SJSA1 (cell line): ENCODE data around the gene DNAJB7. TPM values are rescaled to one million over a fixed set of nuclear protein-coding genes. Genes with fewer than 3 reads are reported as not detected.
"Not testable (repeated sequence)": the region's sequence is repeated elsewhere in the genome, so short reads cannot be mapped to it uniquely, and the experiment has no call there.

ENCODE experiments used
- DNase-seq, 2 experiments: peaks; one replicate each; pipeline ENCODE4 v3.0.0-alpha.2; 2015 to 2020; ENCODE audit warnings: low spot score in 2 of 2, low read depth in 1 of 2
- H3K27ac ChIP-seq: fragments of 250-450 bp; sonication (Bioruptor Pico); 2 replicates; pipeline ENCODE4 v1.5.1; 2020; ENCODE audit warnings: mild to moderate bottlenecking, moderate library complexity
- H3K27me3 ChIP-seq: fragments of 250-450 bp; sonication (Bioruptor Pico); replicated peaks from 2 replicates; pipeline ENCODE4 v1.5.1; 2020; ENCODE audit warnings: mild to moderate bottlenecking, moderate library complexity
- H3K36me3 ChIP-seq: fragments of 250-450 bp; sonication (Bioruptor Pico); 2 replicates; pipeline ENCODE4 v1.5.1; 2020; ENCODE audit warnings: mild to moderate bottlenecking
- H3K4me1 ChIP-seq: fragments of 250-450 bp; sonication (Bioruptor Pico); replicated peaks from 2 replicates; pipeline ENCODE4 v1.6.1; 2021; ENCODE audit warnings: mild to moderate bottlenecking
- H3K4me3 ChIP-seq: fragments of 250-450 bp; sonication (Bioruptor Pico); 2 replicates; pipeline ENCODE4 v1.5.1; 2020; ENCODE audit warnings: mild to moderate bottlenecking
- H3K9me3 ChIP-seq: fragments of 250-450 bp; sonication (Bioruptor Pico); replicated peaks from 2 replicates; pipeline ENCODE4 v1.5.1; 2020; ENCODE audit warnings: mild to moderate bottlenecking
- total RNA-seq: library from RNA; depleted of rRNA; stranded (reverse); fragments of >200 nt; shearing (Covaris generic); gene quantifications from 2 replicates; pipeline ENCODE4 v1.2.3, GENCODE V29; 2014

DNAJB7 gene
- total RNA-seq, 1 experiment from 2014 or later: not detected

- H3K9me3 ChIP-seq: no peaks in the 10 kb centered on the region
- no peak for DNase-seq
Measured at GRCh38 chr22:40857309-40857855, 4.5 kb downstream of the DNAJB7 start.

GRCh38 chr22:40856513-40857308, 5.2 kb downstream of the DNAJB7 start, which contains the start of the genes ST13 and XPNPEP3:
TSS of gene ST13 (minus strand) at chr22:40856639. CDS start at chr22:40856540, 99 bp downstream.
TSS of gene XPNPEP3 (plus strand) at chr22:40857148. CDS start at chr22:40857182, 34 bp downstream.
- Histone ChIP-seq H3K27me3 (no peaks in the 10 kb centered on the region), H3K4me3 (peak within 1 kb of the TSS; percentile 66), H3K36me3 (peaks cover 42% of the 10 kb centered on the region), H3K9me3 (no peaks in the 10 kb centered on the region), H3K27ac (peak within 1 kb of the TSS; percentile 98), H3K4me1 (peaks cover 9% of the 10 kb centered on the region; the same call in 1 of the 2 replicates)
- DNase-seq: peak; percentile 98 to 99

More at GRCh38 chr22:40857309-40857855, 4.5 kb downstream of the DNAJB7 start:
- Histone ChIP-seq H3K27me3 (no peaks in the 10 kb centered on the region), H3K4me3 (peak overlapping the region; percentile 66), H3K27ac (peak overlapping the region; percentile 98), H3K4me1 (peaks cover 9% of the 10 kb centered on the region; the same call in 1 of the 2 replicates), H3K36me3 (peaks cover 43% of the 10 kb centered on the region)

GRCh38 chr22:40855979-40856512, 5.9 kb downstream of the DNAJB7 start:
- peak overlapping the region; percentile 66 for H3K4me3 ChIP-seq

GRCh38 chr22:40855071-40855978, 6.6 kb downstream of the DNAJB7 start:
- Histone ChIP-seq H3K36me3 (peaks cover 39% of the 10 kb centered on the region), H3K4me3 (peak overlapping the region; percentile 66), H3K9me3 (no peaks in the 10 kb centered on the region), H3K27me3 (no peaks in the 10 kb centered on the region), H3K4me1 (peaks cover 9% of the 10 kb centered on the region; the same call in 1 of the 2 replicates), H3K27ac (peak overlapping the region; percentile 98; the same call in 1 of the 2 replicates)
- no peak for DNase-seq

More at GRCh38 chr22:40855979-40856512, 5.9 kb downstream of the DNAJB7 start:
- Histone ChIP-seq H3K4me1 (peaks cover 9% of the 10 kb centered on the region; the same call in 1 of the 2 replicates), H3K27ac (peak overlapping the region; percentile 98), H3K9me3 (no peaks in the 10 kb centered on the region), H3K36me3 (peaks cover 40% of the 10 kb centered on the region), H3K27me3 (no peaks in the 10 kb centered on the region)
- peak in 1 of 2 experiments; percentile 46 for DNase-seq

- H3K27ac ChIP-seq: no peak overlapping the region
- H3K4me3 ChIP-seq: no peak overlapping the region
- peaks cover 52% of the 10 kb centered on the region for H3K36me3 ChIP-seq
- no peak for DNase-seq
- no peaks in the 10 kb centered on the region for H3K9me3 ChIP-seq
- H3K27me3 ChIP-seq: no peaks in the 10 kb centered on the region
- peaks cover 9% of the 10 kb centered on the region; the same call in 1 of the 2 replicates for H3K4me1 ChIP-seq
Measured at GRCh38 chr22:40853961-40854360, 8.0 kb downstream of the DNAJB7 start.

GRCh38 chr22:40853333-40853732, 8.6 kb downstream of the DNAJB7 start:
- Histone ChIP-seq H3K4me3 (no peak overlapping the region), H3K36me3 (peaks cover 59% of the 10 kb centered on the region), H3K4me1 (peaks cover 9% of the 10 kb centered on the region; the same call in 1 of the 2 replicates), H3K9me3 (no peaks in the 10 kb centered on the region), H3K27me3 (no peaks in the 10 kb centered on the region), H3K27ac (no peak overlapping the region)
- DNase-seq: no peak

- H3K9me3 ChIP-seq: not testable (repeated sequence)
Measured at GRCh38 chr22:40845816-40846215, 16.1 kb downstream of the DNAJB7 start.

GRCh38 chr22:40844951-40845350, 17.0 kb downstream of the DNAJB7 start:
- no peak overlapping the region for H3K27ac ChIP-seq
- H3K4me3 ChIP-seq: no peak overlapping the region
- H3K27me3 ChIP-seq: no peaks in the 10 kb centered on the region
- no peaks in the 10 kb centered on the region; the same call in 1 of the 2 replicates for H3K4me1 ChIP-seq
- DNase-seq: no peak
- H3K9me3 ChIP-seq: no peaks in the 10 kb centered on the region
- H3K36me3 ChIP-seq: peaks cover 89% of the 10 kb centered on the region

More at GRCh38 chr22:40845816-40846215, 16.1 kb downstream of the DNAJB7 start:
- not testable (repeated sequence) for DNase-seq, H3K4me3 ChIP-seq, H3K27ac ChIP-seq, H3K4me1 ChIP-seq, H3K27me3 ChIP-seq
- H3K36me3 ChIP-seq: peaks cover 86% of the 10 kb centered on the region

GRCh38 chr22:40838486-40838885, 23.4 kb downstream of the DNAJB7 start:
- H3K9me3 ChIP-seq: no peaks in the 10 kb centered on the region
- H3K27me3 ChIP-seq: no peaks in the 10 kb centered on the region
- peaks cover 95% of the 10 kb centered on the region for H3K36me3 ChIP-seq
- H3K27ac ChIP-seq: no peak overlapping the region
- DNase-seq: no peak
- H3K4me3 ChIP-seq: no peak overlapping the region
- no peaks in the 10 kb centered on the region; the same call in 1 of the 2 replicates for H3K4me1 ChIP-seq

- DNase-seq: no peak
- H3K27ac ChIP-seq: no peak overlapping the region
- no peak overlapping the region for H3K4me3 ChIP-seq
- peaks cover 96% of the 10 kb centered on the region for H3K36me3 ChIP-seq
- H3K27me3 ChIP-seq: no peaks in the 10 kb centered on the region
- H3K4me1 ChIP-seq: no peaks in the 10 kb centered on the region
- H3K9me3 ChIP-seq: no peaks in the 10 kb centered on the region
Measured at GRCh38 chr22:40834619-40835018, 27.3 kb downstream of the DNAJB7 start.

- peaks cover 75% of the 10 kb centered on the region for H3K36me3 ChIP-seq
- no peaks in the 10 kb centered on the region for H3K4me1 ChIP-seq
- no peaks in the 10 kb centered on the region for H3K9me3 ChIP-seq
- H3K27me3 ChIP-seq: no peaks in the 10 kb centered on the region
- no peak overlapping the region for H3K27ac ChIP-seq
- no peak overlapping the region for H3K4me3 ChIP-seq
- no peak for DNase-seq
Measured at GRCh38 chr22:40829131-40829530, 32.8 kb downstream of the DNAJB7 start.

GRCh38 chr22:40826984-40827741, 34.8 kb downstream of the DNAJB7 start:
- Histone ChIP-seq H3K36me3 (peaks cover 70% of the 10 kb centered on the region), H3K4me1 (no peaks in the 10 kb centered on the region)
- DNase-seq: no peak

More at GRCh38 chr22:40826984-40827741, 34.8 kb downstream of the DNAJB7 start:
- H3K4me3 ChIP-seq: no peak overlapping the region
- H3K9me3 ChIP-seq: no peaks in the 10 kb centered on the region
- H3K27ac ChIP-seq: no peak overlapping the region
- H3K27me3 ChIP-seq: no peaks in the 10 kb centered on the region
